ENCODE measurements around the gene ERGIC1. TPM values are rescaled to one million over a fixed set of nuclear protein-coding genes. Genes with fewer than 3 reads are reported as not detected.

ERGIC1 gene
- total and polyA plus RNA-seq, 2 of the 13 experiments (the other 11 are each of a cell fraction or from before 2014, with no cell fraction given) = 78.5 to 184 TPM

DNA sequence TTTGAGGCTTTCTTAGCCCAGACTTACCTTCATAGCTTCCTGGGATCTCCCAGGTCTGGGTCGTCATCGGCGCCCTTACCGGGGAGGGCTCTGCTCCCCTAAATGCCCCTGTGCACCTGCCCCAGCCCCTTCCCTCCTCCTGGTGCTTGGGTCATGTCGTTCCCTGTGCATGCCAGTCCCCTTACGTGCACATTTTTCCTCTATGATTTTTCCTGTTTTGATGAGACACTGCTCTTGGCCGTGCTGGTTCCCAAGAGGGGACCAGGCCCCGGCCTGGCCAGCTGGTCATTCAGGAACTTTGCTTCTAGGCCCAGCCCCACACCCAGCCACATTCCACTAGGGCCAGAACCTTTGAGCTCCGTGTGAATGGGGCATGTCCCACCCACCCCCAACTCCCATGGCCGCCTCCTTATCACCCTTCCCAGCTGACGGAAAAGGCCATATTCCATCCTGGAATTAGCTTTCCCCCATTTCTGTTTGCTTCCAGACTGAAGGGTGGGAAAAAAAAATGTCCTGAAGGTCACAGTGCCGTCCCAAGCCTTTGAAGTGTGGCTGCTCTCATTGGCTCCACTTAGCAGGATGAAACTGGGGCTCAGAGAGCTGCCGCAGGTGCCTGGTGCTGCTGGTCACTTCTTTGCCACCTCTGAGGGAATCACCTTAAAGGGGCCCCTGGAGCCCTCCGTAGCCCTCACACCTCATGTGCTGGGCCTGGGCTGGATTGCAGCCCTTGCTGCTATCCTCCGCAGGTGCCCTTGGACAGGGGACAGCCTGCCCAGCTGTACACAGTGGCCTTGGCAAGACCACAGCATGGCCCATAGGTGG lies 25.1 kb downstream of the ERGIC1 start (continued):
- TF ChIP-seq, protein P1, sequence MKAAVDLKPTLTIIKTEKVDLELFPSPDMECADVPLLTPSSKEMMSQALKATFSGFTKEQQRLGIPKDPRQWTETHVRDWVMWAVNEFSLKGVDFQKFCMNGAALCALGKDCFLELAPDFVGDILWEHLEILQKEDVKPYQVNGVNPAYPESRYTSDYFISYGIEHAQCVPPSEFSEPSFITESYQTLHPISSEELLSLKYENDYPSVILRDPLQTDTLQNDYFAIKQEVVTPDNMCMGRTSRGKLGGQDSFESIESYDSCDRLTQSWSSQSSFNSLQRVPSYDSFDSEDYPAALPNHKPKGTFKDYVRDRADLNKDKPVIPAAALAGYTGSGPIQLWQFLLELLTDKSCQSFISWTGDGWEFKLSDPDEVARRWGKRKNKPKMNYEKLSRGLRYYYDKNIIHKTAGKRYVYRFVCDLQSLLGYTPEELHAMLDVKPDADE (CRISPR knock-in tag; IDR thresholded peaks at IDR 0.05) = no peak
- TF ChIP-seq ZNF12 (CRISPR knock-in tag; IDR thresholded peaks at IDR 0.05) = no peak; the same call in 1 of the 2 replicates
- TF ChIP-seq, protein P2, sequence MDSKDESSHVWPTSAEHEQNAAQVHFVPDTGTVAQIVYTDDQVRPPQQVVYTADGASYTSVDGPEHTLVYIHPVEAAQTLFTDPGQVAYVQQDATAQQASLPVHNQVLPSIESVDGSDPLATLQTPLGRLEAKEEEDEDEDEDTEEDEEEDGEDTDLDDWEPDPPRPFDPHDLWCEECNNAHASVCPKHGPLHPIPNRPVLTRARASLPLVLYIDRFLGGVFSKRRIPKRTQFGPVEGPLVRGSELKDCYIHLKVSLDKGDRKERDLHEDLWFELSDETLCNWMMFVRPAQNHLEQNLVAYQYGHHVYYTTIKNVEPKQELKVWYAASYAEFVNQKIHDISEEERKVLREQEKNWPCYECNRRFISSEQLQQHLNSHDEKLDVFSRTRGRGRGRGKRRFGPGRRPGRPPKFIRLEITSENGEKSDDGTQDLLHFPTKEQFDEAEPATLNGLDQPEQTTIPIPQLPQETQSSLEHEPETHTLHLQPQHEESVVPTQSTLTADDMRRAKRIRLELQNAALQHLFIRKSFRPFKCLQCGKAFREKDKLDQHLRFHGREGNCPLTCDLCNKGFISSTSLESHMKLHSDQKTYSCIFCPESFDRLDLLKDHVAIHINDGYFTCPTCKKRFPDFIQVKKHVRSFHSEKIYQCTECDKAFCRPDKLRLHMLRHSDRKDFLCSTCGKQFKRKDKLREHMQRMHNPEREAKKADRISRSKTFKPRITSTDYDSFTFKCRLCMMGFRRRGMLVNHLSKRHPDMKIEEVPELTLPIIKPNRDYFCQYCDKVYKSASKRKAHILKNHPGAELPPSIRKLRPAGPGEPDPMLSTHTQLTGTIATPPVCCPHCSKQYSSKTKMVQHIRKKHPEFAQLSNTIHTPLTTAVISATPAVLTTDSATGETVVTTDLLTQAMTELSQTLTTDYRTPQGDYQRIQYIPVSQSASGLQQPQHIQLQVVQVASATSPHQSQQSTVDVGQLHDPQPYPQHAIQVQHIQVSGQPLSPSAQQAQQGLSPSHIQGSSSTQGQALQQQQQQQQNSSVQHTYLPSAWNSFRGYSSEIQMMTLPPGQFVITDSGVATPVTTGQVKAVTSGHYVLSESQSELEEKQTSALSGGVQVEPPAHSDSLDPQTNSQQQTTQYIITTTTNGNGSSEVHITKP (CRISPR knock-in tag; IDR thresholded peaks at IDR 0.05; ENCODE audit: low read depth) = peak; percentile 14
- TF ChIP-seq, protein P3, sequence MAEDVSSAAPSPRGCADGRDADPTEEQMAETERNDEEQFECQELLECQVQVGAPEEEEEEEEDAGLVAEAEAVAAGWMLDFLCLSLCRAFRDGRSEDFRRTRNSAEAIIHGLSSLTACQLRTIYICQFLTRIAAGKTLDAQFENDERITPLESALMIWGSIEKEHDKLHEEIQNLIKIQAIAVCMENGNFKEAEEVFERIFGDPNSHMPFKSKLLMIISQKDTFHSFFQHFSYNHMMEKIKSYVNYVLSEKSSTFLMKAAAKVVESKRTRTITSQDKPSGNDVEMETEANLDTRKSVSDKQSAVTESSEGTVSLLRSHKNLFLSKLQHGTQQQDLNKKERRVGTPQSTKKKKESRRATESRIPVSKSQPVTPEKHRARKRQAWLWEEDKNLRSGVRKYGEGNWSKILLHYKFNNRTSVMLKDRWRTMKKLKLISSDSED (CRISPR knock-in tag; IDR thresholded peaks at IDR 0.05) = no peak
- TF ChIP-seq AGO1 (IDR thresholded peaks at IDR 0.05; ENCODE audit: low read depth, low read length, poor library complexity, severe bottlenecking) = no peak
- 0 out of 2 replicates have a peak, but pooled peaks have one; percentile 25 for TF ChIP-seq YEATS2 (CRISPR knock-in tag; IDR thresholded peaks at IDR 0.05; ENCODE audit: borderline replicate concordance)
- TF ChIP-seq EHMT2 (IDR thresholded peaks at IDR 0.05; ENCODE audit: borderline replicate concordance, low read depth, low read length) = no peak
- no peak for TF ChIP-seq ZNF713 (CRISPR knock-in tag; IDR thresholded peaks at IDR 0.05)
- TF ChIP-seq POLR2AphosphoS5 (IDR thresholded peaks at IDR 0.05; ENCODE audit: low read depth, low read length) = peak; percentile 29; the same call in 1 of the 2 replicates
- TF ChIP-seq, protein P4, sequence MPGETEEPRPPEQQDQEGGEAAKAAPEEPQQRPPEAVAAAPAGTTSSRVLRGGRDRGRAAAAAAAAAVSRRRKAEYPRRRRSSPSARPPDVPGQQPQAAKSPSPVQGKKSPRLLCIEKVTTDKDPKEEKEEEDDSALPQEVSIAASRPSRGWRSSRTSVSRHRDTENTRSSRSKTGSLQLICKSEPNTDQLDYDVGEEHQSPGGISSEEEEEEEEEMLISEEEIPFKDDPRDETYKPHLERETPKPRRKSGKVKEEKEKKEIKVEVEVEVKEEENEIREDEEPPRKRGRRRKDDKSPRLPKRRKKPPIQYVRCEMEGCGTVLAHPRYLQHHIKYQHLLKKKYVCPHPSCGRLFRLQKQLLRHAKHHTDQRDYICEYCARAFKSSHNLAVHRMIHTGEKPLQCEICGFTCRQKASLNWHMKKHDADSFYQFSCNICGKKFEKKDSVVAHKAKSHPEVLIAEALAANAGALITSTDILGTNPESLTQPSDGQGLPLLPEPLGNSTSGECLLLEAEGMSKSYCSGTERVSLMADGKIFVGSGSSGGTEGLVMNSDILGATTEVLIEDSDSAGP (CRISPR knock-in tag; IDR thresholded peaks at IDR 0.05; ENCODE audit: borderline replicate concordance) = peak; percentile 78
- TF ChIP-seq ZNF737 (CRISPR knock-in tag; IDR thresholded peaks at IDR 0.05; ENCODE audit: borderline replicate concordance) = no peak
- TF ChIP-seq, protein P5, sequence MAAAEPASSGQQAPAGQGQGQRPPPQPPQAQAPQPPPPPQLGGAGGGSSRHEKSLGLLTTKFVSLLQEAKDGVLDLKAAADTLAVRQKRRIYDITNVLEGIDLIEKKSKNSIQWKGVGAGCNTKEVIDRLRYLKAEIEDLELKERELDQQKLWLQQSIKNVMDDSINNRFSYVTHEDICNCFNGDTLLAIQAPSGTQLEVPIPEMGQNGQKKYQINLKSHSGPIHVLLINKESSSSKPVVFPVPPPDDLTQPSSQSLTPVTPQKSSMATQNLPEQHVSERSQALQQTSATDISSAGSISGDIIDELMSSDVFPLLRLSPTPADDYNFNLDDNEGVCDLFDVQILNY (CRISPR knock-in tag; conservative IDR thresholded peaks at IDR 0.05) = no peak
- TF ChIP-seq GTF3A (CRISPR knock-in tag; conservative IDR thresholded peaks at IDR 0.05) = 0 out of 2 replicates have a peak, but pooled peaks have one; percentile 32
- TF ChIP-seq, protein P6, sequence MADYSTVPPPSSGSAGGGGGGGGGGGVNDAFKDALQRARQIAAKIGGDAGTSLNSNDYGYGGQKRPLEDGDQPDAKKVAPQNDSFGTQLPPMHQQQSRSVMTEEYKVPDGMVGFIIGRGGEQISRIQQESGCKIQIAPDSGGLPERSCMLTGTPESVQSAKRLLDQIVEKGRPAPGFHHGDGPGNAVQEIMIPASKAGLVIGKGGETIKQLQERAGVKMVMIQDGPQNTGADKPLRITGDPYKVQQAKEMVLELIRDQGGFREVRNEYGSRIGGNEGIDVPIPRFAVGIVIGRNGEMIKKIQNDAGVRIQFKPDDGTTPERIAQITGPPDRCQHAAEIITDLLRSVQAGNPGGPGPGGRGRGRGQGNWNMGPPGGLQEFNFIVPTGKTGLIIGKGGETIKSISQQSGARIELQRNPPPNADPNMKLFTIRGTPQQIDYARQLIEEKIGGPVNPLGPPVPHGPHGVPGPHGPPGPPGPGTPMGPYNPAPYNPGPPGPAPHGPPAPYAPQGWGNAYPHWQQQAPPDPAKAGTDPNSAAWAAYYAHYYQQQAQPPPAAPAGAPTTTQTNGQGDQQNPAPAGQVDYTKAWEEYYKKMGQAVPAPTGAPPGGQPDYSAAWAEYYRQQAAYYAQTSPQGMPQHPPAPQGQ (CRISPR knock-in tag; IDR thresholded peaks at IDR 0.05; ENCODE audit: borderline replicate concordance) = peak; percentile 56
- TF ChIP-seq ZNF121 (CRISPR knock-in tag; IDR thresholded peaks at IDR 0.05) = no peak; the same call in none of the 2 replicates
- no peak for TF ChIP-seq ZNF260 (CRISPR knock-in tag; IDR thresholded peaks at IDR 0.05; ENCODE audit: borderline replicate concordance, low read depth)
